HG03342 (cell line): Measurements from ENCODE around the gene TMEM237.
"Not testable (repeated sequence)": the region's sequence is repeated elsewhere in the genome, so short reads cannot be mapped to it uniquely, and the experiment has no call there.

ENCODE experiments used
- ATAC-seq: cut with Tn5 transposase; IDR thresholded peaks from one replicate; pipeline ENCODE4 v1.9.1; 2021; ENCODE audit warnings: mild to moderate bottlenecking, moderate library complexity; ENCODE audit not compliant: unreplicated experiment

TMEM237 gene, protein sequence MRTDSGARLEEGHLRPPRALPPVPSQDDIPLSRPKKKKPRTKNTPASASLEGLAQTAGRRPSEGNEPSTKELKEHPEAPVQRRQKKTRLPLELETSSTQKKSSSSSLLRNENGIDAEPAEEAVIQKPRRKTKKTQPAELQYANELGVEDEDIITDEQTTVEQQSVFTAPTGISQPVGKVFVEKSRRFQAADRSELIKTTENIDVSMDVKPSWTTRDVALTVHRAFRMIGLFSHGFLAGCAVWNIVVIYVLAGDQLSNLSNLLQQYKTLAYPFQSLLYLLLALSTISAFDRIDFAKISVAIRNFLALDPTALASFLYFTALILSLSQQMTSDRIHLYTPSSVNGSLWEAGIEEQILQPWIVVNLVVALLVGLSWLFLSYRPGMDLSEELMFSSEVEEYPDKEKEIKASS

DNA sequence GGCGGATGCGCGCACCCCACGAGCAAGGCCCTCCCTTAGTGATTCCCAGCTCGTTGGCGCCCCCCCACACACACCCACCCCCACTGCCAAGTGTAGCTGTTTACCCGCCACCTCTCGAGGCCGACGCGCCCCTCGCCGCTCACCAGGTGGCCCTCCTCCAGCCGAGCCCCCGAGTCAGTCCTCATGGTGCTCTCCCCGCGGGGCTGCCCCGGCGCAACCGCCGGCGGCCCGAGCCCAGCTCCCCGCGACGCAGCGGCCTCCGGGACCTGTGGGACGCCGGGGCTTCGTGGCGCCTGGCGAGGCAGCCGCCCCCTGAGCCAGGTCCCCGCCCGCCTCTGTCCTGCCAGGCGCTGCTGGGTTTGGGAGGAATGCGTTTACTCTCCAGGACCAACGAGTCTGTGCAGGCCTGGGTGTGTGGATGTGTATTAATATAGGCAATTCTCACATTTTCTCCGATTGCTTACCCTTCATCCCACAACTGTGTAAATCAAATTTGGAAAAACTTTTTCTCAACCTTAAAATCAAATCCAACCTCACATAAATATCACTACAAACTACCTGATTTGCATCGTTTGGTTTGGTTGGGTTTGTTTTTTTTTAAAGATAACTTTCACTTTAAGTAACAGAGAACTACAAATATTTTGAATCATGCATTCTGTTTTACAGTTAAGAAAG is at the start of gene TMEM237:
Gene TMEM237, minus strand, starts transcription at position 288 of the 675 bp plus-strand sequence. Its CDS starts 103 bp downstream, at position 185.
- ATAC-seq = peak; percentile 43

DNA sequence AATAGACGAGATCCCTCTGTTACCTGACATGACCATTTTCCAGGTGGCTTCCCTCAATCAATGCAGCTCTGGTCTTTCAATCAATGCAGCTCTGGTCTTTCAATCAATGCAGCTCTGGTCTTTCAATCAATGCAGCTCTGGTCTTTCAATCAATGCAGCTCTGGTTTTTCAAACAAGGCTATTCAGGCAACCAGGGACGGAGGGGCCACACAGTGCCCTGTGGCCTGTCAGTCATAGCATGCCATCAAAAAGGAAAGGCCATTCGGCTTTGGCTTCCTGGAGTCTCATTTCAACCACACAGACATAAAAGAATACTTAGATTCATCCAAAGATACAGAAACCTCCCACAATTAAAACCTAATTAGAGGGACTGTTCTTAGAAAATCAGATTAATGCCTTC is 41.9 kb upstream of the TMEM237 start:
- no peak for ATAC-seq

DNA sequence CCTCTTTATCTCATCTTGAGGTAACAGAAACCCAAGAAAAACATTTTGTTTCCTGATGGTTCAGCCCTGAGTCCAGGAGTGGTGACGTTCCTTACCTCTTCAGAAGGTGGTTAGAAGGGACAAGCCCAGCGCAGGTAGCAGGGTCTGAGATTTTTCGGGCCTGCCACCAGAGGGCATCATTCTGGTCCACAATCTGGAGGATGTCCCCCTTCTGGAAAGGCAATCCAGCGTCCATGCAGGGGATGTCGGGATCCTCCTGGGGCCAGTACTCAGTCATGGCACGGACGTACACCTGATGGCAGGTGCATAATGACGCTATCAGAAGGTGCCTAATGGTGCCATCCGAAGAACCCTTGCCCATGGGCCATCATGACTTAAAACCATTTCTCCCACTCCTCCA is 37.4 kb upstream of the TMEM237 start:
- no peak for ATAC-seq

DNA sequence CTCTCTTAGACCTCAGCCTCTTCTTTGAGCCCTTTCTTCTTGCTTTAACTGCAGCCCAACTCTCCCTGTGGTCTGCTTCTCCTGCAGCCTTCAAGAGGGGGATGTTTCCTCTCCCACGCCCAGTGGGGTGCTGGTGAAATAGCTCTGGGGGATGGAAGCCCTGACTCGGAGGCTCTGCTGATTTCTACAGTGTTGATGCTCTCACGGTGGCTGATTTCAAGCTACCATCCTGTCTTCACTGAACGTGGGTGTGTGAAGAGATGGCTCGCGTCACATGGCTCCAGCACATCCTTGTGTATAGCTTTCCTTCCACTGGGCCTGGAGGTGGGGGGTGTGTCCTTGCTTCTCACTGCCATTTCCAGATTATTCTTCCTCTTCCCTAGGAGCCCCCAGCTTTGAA is 35.1 kb upstream of the TMEM237 start:
- ATAC-seq = no peak

DNA sequence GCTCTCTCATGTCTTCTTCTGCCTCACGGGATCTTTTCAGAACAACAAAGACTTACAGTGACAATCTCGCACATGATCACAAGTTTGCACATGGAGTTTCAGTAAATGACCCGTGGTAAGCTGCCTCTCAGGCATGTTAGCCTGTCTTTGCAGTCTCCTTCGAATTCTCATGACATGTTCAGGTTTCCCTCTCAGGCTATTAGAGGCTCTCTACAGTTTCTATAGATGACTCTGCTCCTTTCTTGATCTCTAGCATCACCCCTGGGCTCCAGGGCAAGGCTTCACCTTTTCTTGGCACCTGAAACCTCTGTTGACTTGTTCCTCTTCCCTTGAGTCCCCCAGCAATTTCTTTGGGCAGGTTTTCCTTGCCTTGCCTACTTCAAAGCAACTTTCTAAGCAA is 32.2 kb upstream of the TMEM237 start:
- ATAC-seq = no peak

DNA sequence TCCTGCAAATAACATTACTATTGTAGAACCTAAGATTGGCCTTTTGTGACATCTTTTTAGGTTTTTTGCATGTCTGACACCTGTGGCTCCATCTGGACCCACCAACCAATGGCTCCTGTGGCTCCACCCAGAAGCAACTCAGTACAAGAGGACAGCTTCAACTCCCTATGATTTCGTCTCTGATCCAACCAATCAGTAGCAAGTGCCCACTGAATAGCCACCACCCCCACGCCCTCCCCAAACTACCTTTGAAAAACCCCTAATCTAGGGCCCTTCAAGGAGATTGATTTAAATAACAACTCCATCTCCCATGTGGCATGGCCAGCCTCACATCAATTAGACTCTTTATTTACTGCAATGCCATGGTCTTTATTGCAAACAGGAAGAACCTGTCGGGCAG is 31.5 kb upstream of the TMEM237 start:
- ATAC-seq = no peak

DNA sequence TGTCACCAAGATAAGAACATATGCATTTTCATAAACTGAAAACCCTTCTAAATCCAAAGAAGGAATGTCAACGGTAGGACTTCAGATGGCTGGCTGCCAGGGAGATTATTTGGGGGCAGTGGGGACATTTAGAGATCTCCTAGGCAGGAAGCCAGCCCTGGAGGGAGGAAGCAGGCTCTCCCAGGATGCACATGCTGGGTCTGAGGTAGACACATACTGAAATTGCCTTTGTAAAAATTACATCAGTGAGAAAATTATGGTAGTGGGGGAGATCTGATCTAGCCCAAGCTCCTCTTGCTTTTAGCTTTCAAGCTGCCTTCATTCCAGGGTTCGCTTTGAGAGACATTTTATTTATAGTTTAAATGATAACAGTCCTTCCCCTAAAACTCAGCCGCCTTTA is 31.0 kb upstream of the TMEM237 start:
- ATAC-seq = no peak

DNA sequence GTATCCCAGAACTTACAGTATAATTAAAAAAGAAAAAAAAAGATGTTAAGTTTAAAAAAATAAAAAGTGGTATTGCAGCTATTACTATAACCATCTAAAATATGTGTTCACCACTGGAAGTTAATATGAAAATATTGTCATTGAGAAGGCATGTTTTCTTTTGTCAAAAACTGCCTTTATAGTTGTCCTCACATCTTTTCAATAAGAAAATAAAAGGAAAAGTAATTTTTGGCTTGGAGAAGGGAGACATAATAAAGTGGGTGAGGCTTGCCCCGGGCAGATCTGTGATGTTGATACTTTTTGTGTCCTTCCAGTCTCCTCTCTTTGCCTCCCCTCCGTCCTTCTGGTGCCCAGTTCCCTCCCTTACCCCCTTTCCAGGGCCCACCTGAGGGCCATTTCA is 30.2 kb upstream of the TMEM237 start:
- no peak for ATAC-seq

DNA sequence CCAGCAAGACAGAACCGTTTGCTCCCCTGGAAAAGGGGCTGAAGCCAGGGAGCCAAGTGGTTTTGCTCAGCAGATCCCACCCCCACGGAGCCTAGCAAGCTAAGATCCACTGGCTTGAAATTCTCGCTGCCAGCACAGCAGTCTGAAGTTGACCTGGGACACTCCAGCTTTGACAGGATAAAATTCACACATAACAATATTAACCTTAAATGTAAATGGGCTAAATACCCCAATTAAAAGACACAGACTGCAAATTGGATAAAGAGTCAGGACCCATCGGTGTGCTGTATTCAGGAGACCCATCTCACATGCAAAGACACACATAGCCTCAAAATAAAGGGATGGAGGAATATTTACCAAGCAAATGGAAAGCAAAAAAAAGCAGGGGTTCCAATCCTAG is 27.9 kb upstream of the TMEM237 start:
- not testable (repeated sequence) for ATAC-seq

DNA sequence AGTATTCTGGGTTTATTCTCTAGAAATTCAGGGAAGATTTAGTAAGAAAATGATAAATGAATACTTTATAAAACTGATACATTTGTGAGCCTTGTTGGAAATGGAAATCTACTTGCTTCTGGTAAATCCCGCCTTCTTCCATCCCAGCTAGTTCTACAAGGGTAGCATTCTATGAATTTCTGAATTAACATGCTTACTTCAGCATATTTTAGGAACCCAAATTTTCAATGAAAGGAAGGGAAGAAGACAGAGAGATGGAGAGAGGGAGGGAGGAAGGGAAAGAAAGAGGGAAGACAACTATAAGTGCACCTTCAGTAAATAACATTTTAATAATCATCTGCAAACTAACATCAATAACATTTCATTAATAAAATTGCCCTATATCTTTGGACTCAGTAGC is 26.6 kb upstream of the TMEM237 start:
- ATAC-seq = no peak

DNA sequence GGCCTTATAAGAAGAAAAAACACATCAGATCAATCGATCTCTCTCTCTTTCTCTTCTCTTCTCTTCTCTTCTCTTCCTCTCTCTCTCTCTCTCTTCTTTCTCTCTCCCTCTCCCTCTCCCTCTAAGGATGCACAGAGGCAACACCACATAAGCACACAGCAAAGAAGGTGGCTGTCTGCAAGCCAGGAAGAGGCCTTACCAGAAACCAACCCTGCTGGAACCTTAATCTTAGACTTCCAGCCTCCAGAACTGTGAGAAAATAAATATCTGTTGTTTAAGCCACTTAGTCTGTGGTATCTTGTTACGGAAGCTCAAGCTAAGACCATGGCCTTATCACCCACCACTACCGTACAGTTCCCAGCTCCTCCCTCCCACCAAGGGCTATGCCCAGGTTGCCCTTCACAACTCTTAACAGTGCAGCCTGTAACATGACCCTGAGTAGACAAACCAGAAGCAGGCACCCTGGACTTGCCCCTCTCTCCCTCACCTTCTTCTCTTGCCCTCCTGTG is 25.2 kb upstream of the TMEM237 start:
- ATAC-seq = no peak

DNA sequence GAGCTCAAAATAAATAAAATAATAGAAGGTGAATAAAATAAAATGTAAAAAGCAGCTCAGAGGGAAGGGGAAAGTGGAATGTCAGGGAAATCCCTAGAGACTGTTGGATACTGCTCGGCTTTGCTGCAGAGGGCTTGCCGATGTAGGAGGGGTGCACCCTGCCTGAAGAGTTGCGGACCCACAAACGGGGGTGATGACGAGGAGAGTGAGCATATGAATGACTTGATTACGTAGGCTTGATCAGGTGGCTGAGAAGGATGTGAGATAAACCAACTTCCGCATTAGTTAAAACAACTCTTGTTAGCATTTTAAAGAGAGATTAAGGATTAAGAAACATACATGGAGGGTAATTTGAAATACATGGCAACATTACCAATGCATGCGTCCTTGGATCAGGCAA is 21.0 kb upstream of the TMEM237 start:
- no peak for ATAC-seq

DNA sequence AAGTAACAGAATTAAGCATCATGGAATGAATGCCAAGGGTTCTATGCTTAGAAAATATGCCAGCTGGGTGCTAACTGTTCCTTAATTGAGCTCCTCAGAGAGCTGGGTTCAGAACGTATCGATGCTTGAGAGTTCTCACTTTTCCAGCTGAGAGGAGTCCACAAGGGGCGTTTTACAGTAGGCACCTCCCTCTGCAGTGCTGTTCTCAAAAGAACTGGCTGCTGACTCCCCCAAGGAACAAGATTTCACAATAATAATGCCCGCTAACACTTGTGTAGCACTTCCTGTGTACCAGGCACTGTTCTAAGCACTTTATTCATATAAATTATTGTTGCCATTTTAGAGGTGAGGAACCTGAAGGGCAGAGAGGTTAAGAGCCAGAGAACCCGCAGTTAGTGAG is 18.1 kb upstream of the TMEM237 start:
- ATAC-seq = no peak

DNA sequence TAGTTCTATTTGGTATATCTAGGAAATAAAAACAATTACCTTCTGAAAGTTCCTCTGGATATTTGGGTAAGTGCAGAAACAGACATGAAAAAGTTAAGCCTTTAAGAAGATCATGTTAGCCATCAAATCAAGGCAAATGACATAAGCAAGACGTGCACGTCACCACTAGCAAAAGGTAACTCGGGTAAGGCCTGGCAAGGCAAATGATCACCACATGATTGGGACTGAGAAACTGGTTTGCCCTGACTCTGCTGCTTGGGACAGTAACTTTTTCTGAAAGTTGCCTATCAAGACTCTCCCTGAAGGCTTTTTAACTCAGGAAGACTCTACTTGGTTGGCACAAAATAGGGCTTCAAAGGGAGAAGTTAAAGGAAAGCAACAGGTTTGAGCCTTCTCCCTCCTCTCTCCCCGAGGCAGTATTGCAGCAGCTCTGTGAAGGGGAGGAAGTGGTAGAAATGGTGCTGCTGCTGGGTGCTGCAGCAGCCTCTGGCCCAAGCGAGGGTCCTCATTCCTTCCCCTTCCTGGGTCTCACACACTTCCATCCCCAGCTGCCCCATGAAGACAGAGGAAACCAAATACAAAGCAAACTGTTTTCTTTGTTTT is 17.1 kb upstream of the TMEM237 start:
- no peak for ATAC-seq

DNA sequence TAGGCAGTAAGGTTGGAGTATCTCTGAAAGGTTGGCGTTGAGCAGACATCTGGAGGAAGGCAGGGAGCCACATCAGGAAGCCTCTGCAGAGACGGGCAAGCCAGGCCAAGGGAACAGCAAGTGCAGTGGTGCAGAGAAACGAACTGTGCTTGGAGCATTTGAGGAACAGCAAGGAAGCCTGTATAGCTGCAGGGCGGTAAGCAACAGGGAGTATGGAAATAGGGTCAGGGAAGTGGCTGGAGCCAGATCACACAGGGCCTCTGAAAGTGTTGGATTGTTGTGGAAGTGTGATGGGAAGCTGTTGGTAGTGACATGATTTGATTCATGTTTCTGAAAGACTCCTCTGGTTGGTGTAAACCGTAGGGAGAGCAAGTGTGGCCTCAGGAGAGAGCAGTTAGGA is 13.4 kb upstream of the TMEM237 start:
- ATAC-seq = no peak

DNA sequence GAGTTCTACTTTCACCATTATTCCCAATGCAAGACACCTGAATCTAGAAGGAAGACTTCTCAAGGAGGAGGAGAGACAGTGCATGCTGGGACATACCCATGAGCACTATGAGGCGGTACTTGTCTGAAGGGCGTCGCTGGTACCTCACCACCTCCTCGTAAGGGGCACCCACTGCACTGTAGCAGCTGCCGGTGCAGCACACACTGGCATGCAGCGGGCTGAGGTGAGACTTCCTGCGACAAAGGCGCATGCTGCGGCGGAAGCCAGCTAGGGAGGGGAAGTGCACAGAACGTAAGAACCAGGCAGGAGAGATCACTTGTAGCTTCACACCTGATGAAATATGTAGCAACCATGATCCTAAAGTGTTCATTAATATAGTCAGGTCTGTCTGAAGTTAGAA is 12.8 kb upstream of the TMEM237 start:
- ATAC-seq = no peak

DNA sequence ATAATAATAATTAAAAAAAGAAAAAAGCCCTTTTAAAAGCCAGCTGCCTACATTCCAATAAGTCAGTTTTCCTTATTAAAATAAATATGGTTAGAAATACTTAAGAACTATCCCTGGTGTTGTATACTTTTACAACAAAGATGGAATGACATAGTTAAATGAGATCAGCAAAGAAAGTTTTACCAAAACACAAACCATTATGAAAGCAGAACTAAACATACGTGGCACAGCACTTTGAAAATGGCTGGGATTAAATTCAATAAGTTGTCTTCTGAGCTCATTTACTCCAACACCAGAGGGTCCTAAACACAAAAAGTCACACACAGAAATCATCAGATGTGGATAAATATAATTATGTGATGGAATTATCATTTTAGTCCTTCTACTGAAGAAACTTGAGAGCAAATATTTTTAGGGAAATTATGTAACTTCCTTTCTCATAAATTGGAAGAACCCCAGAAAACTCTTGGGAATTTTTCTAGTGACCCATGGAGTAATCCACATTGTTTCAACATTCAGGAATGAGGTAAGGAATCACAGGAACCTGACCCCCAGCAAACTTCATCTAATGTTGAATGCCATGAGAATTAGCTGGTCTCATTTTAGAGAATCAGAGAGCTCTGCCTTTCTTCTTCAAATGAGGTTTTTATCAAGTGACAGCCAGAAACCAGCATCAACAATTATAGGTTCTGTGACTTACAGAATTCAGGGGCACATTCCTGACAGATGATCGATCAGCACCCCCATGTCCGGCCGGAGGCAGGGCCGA is 11.5 kb upstream of the TMEM237 start:
- no peak for ATAC-seq

DNA sequence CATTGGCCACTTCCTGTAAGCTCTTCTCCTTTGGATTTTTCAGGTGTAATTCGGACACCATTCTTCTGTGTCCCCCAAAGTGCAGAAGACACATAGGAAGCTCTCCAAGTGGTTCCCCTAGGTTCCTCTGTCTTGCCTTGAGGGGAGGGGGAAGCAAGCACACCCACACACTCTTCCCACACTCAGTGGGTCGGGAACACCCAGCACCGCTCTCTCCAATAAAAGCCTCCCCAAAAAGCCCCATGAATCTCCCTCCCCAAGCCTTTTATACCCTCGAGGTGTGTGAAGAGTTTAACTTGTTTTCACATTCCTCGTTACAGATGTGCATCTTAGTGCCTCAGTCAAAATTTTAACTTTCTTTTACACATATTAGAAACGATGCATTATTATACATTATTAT is 9.9 kb upstream of the TMEM237 start:
- ATAC-seq = no peak

DNA sequence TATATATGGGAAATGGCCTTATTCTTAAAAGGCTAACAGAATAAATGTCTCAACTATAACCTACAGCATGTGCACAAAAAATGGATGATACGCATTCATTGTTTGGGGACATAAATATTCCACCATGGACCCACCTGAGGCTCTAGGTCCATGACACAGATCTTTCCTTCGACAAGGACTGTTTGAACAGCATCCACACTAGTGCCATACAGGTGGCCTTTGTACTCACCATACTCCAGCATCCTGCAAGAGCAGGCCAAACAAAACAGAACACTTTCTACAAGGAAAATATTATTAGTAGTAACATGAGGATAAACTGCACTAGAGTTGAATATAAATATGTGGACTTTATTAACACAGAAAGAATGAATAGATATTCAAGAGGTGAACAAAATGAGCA is 6.1 kb upstream of the TMEM237 start:
- no peak for ATAC-seq

DNA sequence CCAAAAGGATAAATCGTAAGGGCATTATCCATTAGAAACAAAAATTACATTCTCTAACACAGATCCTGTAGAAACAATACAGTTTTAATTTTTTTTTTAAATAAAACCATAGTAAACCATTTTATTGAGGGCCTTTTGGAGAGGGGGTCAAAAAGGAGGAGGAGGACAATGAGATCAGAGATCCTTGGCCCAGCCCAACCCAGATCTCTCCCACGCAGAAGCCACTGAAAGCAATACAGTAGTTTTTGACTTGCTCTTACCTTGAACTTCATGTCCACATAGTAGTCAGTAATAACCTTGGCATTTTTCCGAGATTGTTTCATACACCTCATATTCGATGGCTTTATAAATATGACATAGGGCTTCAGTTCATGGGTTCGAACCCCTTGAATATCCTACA is 4.1 kb upstream of the TMEM237 start:
- no peak for ATAC-seq

DNA sequence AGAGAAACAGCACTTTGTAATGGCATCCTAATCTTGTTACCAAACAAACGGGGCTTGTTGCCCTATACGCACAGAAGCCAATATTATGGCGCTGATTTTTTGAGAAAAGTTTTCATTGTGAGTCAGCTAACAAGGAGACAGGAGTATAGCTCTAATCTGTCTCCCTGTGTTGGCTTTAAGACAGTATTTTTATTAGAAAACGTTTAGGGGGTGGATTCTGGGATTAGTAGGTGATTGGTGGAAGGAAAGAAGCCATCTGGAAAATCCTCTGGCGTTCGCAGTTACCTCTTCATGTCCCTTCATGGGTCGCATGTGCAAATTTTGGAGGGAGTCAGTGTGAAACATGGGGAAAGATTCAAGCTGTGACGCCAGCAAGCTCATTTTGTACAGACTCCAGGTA is 698 bp upstream of the TMEM237 start:
- no peak for ATAC-seq
